B cell (primary cell): ENCODE data around the gene CCR9. TPM values are rescaled to one million over a fixed set of nuclear protein-coding genes. Genes with fewer than 3 reads are reported as not detected.

Experiments used
- ATAC-seq: fragments of 200-7000 bp; cut with Tn5 transposase; one replicate; pipeline ENCODE4 v1.10.0; 2021; ENCODE audit warnings: low read depth, mild to moderate bottlenecking, moderate number of reproducible peaks, moderate library complexity
- CTCF ChIA-PET: fragments of 350-600 bp; sonication (Branson Sonifier 250); formaldehyde crosslinking; loops from one replicate; lab custom pipeline; 2021; ENCODE audit warnings: antibody characterized with exemption, inconsistent platforms; lab: Charles Lee
- POLR2A ChIA-PET: fragments of 350-600 bp; sonication (Branson Sonifier 250); formaldehyde crosslinking; loops from one replicate; lab custom pipeline; 2021; ENCODE audit warnings: antibody characterized with exemption; lab: Charles Lee
- DNase-seq: peaks from one replicate; pipeline ENCODE4 v3.0.0; 2013
- H2AFZ ChIP-seq: 2 replicates; pipeline ENCODE4 v1.6.1; 2012; ENCODE audit warnings: mild to moderate bottlenecking, low read depth, low read length; ENCODE audit not compliant: insufficient read depth, poor library complexity, severe bottlenecking
- H3K27ac ChIP-seq, 2 donors: 1 replicate in 1 of 2; 2 replicates in 1 of 2; pipeline ENCODE4 v1.5.1; 2012 to 2013; ENCODE audit warnings: low read length in 2 of 2, mild to moderate bottlenecking in 2 of 2, moderate library complexity in 1 of 2
- H3K27me3 ChIP-seq, 4 experiments: fragments of 200-600 bp in 1 of 4; sonication (generic) in 1 of 4; replicated peaks in 1 of 4; 1 replicate in 2 of 4; 2 replicates in 2 of 4; pipeline versions ENCODE4 v1.6.1 to v1.7.0; 2013 to 2016; ENCODE audit warnings: low read length in 3 of 4, mild to moderate bottlenecking in 2 of 4, mixed read lengths in 1 of 4, moderate library complexity in 1 of 4; ENCODE audit not compliant: insufficient read depth in 4 of 4, control insufficient read depth in 3 of 4; ENCODE audit errors: control extremely low read depth in 1 of 4
- H3K36me3 ChIP-seq, 2 experiments: replicated peaks in 1 of 2; 1 replicate in 1 of 2; 2 replicates in 1 of 2; pipeline versions ENCODE4 v1.6.1 to v1.7.1; 2013; ENCODE audit warnings: low read length in 1 of 2; ENCODE audit not compliant: insufficient read depth in 2 of 2, control insufficient read depth in 1 of 2; ENCODE audit errors: control extremely low read depth in 1 of 2, extremely low read depth in 1 of 2
- H3K4me1 ChIP-seq, 2 donors: fragments of 200-600 bp in 1 of 2; sonication (generic) in 1 of 2; 1 replicate in 1 of 2; 2 replicates in 1 of 2; pipeline versions ENCODE4 v1.5.1 to v1.6.1; 2013 to 2017; ENCODE audit warnings: low read length in 2 of 2; ENCODE audit not compliant: control insufficient read depth in 2 of 2, insufficient read depth in 2 of 2
- H3K4me2 ChIP-seq: replicated peaks from 2 replicates; pipeline ENCODE3; 2012; ENCODE audit warnings: mild to moderate bottlenecking, low read depth, low read length; ENCODE audit not compliant: poor library complexity, severe bottlenecking
- H3K4me3 ChIP-seq, 5 experiments: fragments of 200-600 bp in 1 of 5; sonication (generic) in 1 of 5; 1 replicate in 3 of 5; 2 replicates in 2 of 5; pipeline versions ENCODE4 v1.5.1 to v1.7.0; 2011 to 2016; ENCODE audit warnings: low read length in 4 of 5, mild to moderate bottlenecking in 4 of 5, low read depth in 2 of 5, control low read depth in 1 of 5, moderate library complexity in 1 of 5; ENCODE audit not compliant: insufficient read depth in 1 of 5; ENCODE audit errors: control extremely low read depth in 1 of 5, extremely low read depth in 1 of 5
- H3K79me2 ChIP-seq: fragments of 200-600 bp; sonication (generic); one replicate; pipeline ENCODE4 v1.6.0; 2016; ENCODE audit warnings: low read length; ENCODE audit not compliant: control insufficient read depth, insufficient read depth
- H3K9ac ChIP-seq: fragments of 200-600 bp; sonication (generic); 2 replicates; pipeline ENCODE4 v1.6.1; 2017; ENCODE audit warnings: mild to moderate bottlenecking, low read length, moderate library complexity
- H3K9me3 ChIP-seq, 3 donors: one replicate each; pipeline versions ENCODE4 v1.6.1 to v1.7.1; 2013; ENCODE audit warnings: low read length in 2 of 3; ENCODE audit not compliant: control insufficient read depth in 2 of 3, insufficient read depth in 1 of 3; ENCODE audit errors: control extremely low read depth in 1 of 3
- H4K20me1 ChIP-seq: 2 replicates; pipeline ENCODE4 v1.6.0; 2012; ENCODE audit warnings: mild to moderate bottlenecking, low read length; ENCODE audit not compliant: insufficient read depth, control insufficient read depth, poor library complexity, severe bottlenecking
- H3K27ac Mint-ChIP-seq: one replicate; pipeline ENCODE4 v1.8.0; 2021; ENCODE audit warnings: mixed read lengths
- H3K27me3 Mint-ChIP-seq: one replicate; pipeline ENCODE4 v1.8.0; 2021; ENCODE audit warnings: mixed read lengths
- H3K4me1 Mint-ChIP-seq: one replicate; pipeline ENCODE4 v1.8.0; 2021; ENCODE audit warnings: mixed read lengths
- H3K4me3 Mint-ChIP-seq: one replicate; pipeline ENCODE4 v1.8.0; 2021; ENCODE audit warnings: mixed read lengths
- H3K9me3 Mint-ChIP-seq: one replicate; pipeline ENCODE4 v1.8.0; 2022; ENCODE audit warnings: mixed read lengths; ENCODE audit not compliant: insufficient read depth
- EZH2 ChIP-seq: IDR thresholded peaks from 2 replicates; pipeline ENCODE4 v1.6.1; 2012; ENCODE audit warnings: borderline replicate concordance, low read depth, mild to moderate bottlenecking, moderate library complexity, low read length; ENCODE audit not compliant: insufficient read depth, poor library complexity, severe bottlenecking
- WGBS: methylation state at CpG from one replicate; pipeline ENCODE4 v1.1.5; 2013; ENCODE audit warnings: missing lambda C conversion rate; ENCODE audit not compliant: insufficient coverage; 5-methylcytosine and 5-hydroxymethylcytosine counted together
- intact Hi-C: fragments of 100-400 bp; cut with micrococcal nuclease; formaldehyde crosslinking; loops from one replicate; pipeline ENCODE4 v1.10.0; 2022
- polyA plus RNA-seq: library from polyadenylated mRNA; depleted of rRNA; stranded (reverse); fragments of >200 nt; gene quantifications from 2 replicates; pipeline ENCODE4 v1.2.3, GENCODE V29; 2012
- total RNA-seq, 2 donors: library from RNA; stranded (reverse); fragments of 120-200 nt in 1 of 2; gene quantifications; 1 replicate in 1 of 2; 2 replicates in 1 of 2; pipeline versions ENCODE4 v1.2.3 to v1.2.4, GENCODE V29; 2013 to 2022
- TF ChIP-seq, protein P1 (sequence below): fragments of 200-600 bp; IDR thresholded peaks from one replicate; pipeline ENCODE4 v1.8.0; 2022; ENCODE audit warnings: antibody characterized with exemption, mild to moderate bottlenecking

Gene CCR9
- total and polyA plus RNA-seq, 2 donors (not counting 1 experiment from before 2014, with no cell fraction given) = 0.76 to 1.1 TPM

DNA sequence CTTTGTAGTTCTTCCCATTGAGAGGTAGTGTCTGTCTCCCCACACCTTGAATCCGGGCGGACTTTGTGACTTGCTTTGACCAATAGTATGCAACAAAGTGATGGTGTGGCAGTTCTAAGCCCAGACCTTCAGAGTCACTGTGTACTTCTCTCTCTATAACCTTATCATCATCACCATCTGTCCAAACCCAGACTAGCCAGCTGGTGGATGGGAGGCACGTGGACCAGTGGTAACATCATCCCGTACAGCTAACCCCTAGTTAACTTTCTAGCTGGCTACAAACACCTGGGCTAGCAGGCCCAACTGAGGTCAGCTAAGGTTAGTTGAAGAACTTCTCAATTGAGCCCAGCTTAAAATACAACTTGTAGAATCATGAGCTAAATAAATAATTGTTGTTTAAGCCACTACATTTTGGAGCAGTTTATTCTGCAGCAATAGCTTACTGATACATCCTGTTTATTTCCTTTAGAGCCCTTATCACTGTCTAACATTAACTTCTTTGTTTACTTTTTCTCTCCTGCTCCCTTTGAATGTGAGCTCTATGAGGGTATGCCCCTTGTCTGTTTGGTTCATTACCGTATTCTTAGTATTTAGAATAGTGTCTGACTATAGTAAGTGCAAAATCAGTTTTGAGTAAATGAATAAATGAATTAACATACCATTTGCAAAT, 11.5 kb upstream of the CCR9 start:
- no peak overlapping the region for H3K27ac Mint-ChIP-seq
- H3K79me2 ChIP-seq = no peaks in the 10 kb centered on the region

DNA sequence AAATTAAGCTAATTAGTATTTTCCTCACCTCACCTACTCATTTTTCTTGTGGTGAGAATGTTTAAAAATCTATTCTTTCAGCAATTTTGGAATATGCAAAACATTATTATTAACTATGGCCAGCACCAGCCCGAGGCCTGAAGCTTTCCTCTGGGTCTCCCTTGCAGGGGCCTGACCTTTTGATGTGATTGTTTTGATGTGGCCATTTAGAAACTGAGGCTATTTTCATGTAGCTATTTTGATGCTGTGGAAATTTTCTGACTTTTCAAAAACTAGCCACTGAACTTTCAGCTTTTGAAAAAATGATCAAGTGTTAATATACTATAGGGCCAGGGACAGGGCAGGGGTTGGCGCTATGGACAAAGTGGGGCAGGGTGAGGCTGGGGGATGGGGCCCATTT, 8.2 kb upstream of the CCR9 start:
- CTCF ChIA-PET = no interaction called here
- H3K9ac ChIP-seq = no peak overlapping the region
- WGBS = no CpG with 5 or more reads among the region's 2 CpGs
- H3K4me3 Mint-ChIP-seq = no peak overlapping the region
- no peaks in the 10 kb centered on the region for H3K79me2 ChIP-seq
- H3K27ac ChIP-seq = no peak overlapping the region
- peaks cover 10% of the 10 kb centered on the region for H3K27me3 Mint-ChIP-seq
- intact Hi-C loops = no loop called here
- DNase-seq = no peak
- H3K4me1 Mint-ChIP-seq = no peaks in the 10 kb centered on the region
- H3K4me2 ChIP-seq = no peak overlapping the region
- no peak for ATAC-seq
- no peaks in the 10 kb centered on the region for H3K4me1 ChIP-seq
- H2AFZ ChIP-seq = no peak overlapping the region
- H3K9me3 ChIP-seq = no peaks in the 10 kb centered on the region
- no peak overlapping the region for H3K4me3 ChIP-seq
- no peaks in the 10 kb centered on the region for H4K20me1 ChIP-seq
- no peaks in the 10 kb centered on the region for H3K27me3 ChIP-seq
- POLR2A ChIA-PET = no interaction called here
- no peak overlapping the region for H3K27ac Mint-ChIP-seq
- H3K9me3 Mint-ChIP-seq = no peaks in the 10 kb centered on the region
- TF ChIP-seq, protein P1, sequence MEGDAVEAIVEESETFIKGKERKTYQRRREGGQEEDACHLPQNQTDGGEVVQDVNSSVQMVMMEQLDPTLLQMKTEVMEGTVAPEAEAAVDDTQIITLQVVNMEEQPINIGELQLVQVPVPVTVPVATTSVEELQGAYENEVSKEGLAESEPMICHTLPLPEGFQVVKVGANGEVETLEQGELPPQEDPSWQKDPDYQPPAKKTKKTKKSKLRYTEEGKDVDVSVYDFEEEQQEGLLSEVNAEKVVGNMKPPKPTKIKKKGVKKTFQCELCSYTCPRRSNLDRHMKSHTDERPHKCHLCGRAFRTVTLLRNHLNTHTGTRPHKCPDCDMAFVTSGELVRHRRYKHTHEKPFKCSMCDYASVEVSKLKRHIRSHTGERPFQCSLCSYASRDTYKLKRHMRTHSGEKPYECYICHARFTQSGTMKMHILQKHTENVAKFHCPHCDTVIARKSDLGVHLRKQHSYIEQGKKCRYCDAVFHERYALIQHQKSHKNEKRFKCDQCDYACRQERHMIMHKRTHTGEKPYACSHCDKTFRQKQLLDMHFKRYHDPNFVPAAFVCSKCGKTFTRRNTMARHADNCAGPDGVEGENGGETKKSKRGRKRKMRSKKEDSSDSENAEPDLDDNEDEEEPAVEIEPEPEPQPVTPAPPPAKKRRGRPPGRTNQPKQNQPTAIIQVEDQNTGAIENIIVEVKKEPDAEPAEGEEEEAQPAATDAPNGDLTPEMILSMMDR = no peak
- no peak for TF ChIP-seq EZH2
- no peaks in the 10 kb centered on the region for H3K36me3 ChIP-seq

More for the DNA sequence above, 11.5 kb upstream of the CCR9 start:
- WGBS = no CpG with 5 or more reads among the region's 5 CpGs
- H3K27ac ChIP-seq = no peak overlapping the region
- Mint-ChIP-seq H3K4me3 (no peak overlapping the region), H3K4me1 (peaks cover 21% of the 10 kb centered on the region), H3K27me3 (peaks cover 4% of the 10 kb centered on the region), H3K9me3 (no peaks in the 10 kb centered on the region)
- ATAC-seq (no peak), DNase-seq (no peak)
- no peak for TF ChIP-seq EZH2
- TF ChIP-seq, protein P1 = no peak
- intact Hi-C loops = no loop called here
- H2AFZ ChIP-seq = no peak overlapping the region
- no peak overlapping the region for H3K9ac ChIP-seq
- H3K27me3 ChIP-seq = no peaks in the 10 kb centered on the region
- H3K36me3 ChIP-seq = no peaks in the 10 kb centered on the region
- H3K4me1 ChIP-seq = peaks cover 6 to 18% of the 10 kb centered on the region in 2 donors
- H3K9me3 ChIP-seq = no peaks in the 10 kb centered on the region
- no peak overlapping the region for H3K4me2 ChIP-seq
- no peaks in the 10 kb centered on the region for H4K20me1 ChIP-seq
- H3K4me3 ChIP-seq = no peak overlapping the region
- POLR2A ChIA-PET = no interaction called here
- CTCF ChIA-PET = interaction anchor here (0.6 kb wide), 1 partner anchor 23 kb away, joined by 3 read pairs; no protein-coding TSS in a partner anchor
